Activated CD4-positive, alpha-beta T cell treated with anti-CD3 and anti-CD28 coated beads for 4 hours (primary cell): Measurements from ENCODE around the gene ZNF211.

Source experiments
- DNase-seq, 2 donors: peaks; one replicate each; pipeline ENCODE4 v3.0.0-alpha.2; 2020

The ZNF211 gene

DNA sequence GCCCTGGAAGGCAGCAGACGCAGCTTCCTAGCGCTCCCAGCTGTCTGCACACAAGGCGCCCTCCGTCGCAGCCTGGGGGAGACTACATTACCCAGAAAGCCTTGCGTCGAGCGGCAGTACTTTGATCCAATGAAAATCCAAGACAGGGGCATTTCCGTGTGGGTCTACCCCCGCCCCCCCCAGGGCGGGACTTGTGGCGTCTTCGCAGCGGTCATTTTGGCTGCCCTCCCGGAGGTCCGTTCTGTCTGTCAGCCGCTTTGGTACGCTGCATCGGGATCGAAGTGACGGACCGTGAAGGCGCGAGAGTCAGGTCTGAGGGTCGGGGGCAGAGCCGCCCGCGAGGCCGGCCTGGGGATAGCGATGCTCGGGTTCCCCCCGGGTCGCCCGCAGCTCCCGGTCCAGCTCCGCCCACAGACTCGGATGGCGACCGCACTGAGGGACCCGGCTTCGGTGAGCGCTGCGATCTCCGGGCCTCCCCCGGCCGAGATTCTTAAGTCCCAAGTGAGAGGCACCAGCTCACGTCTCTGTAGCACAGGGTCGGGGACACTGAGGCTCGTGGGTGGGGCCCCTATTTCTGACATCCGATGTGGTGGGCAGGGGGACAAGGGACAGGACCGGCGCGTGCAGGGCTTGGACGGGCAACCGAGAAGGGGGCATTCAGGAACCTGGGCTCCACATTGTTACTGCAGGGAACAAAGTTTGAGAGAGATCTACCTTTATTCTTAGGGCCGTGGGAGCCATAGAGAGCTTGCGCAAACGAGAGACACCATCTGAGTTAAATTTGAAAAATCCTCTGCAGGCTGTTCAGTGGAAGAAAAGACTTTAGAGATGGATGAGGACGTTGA lies at the start of gene ZNF211:
TSS of gene ZNF211 (plus strand) at position 182 of the 845 bp plus-strand sequence. CDS start at position 361, 179 bp downstream.
- DNase-seq = peak; percentile 80 to 87

DNA sequence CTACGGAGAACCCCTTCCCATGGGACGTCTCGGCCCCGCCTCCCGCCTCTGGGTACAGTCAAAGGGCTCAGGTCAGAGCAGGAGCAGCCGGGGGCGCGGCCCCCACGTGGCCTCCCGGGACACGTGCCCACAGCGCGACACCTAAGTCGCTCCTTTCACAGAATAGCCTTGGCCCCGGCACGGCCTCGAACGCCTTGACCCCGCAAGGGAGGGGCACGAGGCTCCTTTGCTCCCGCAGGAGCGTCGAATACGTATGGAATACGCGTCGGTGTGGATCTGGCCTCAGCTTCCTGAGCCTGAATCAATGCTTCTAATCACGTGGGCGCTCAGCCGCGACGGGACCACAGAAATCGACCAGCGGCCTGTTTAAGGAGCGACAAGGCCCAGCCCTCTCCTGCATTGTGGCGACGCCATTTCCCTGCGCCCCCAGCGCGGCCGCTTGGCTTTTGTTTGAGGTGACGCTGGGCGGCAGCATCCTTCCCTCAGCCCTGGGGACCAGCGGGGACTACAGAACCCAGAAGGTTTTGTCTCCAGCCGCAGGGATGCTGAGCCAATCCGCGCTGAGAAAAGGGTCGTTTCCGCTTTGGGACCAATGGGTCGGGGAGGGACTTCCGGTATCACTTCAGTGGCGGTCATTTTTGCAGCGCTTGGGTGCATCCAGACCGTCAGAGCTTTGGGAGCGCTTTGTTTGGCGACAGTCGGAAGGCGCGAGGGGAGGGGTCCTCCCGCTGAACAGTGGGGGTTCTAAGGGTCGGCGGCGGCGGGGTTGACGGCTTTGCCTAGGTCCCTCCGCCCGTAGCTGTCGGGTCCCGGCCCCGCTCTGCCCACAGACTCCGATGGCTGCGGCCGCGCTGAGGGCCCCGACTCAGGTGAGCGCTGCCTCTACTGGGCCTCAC lies 49.2 kb upstream of the ZNF211 start, which contains the start of gene ZIK1:
TSS of gene ZIK1 (plus strand) at position 625 of the 896 bp plus-strand sequence. CDS start at position 837, 212 bp downstream.
- DNase-seq = peak; percentile 83 to 85

DNA sequence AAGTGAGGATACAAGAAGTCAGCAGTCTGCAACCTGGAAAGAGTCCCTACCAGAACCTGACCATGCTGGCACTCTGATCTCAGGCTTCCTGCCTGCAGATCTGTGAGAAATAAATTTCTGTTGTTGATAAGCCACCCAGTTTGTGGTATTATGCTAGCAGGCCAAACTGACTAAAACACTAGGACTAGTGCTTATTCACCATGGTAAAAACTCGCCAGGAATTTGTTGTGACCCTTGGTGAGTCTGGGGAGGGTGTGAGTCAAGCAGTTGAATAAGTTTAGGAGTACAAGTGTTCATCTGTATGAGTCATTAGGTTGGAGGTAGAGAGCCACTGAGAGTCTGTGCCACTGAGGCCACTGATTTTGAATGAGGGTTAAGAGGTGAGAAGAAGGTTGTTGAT lies 45.4 kb upstream of the ZNF211 start:
- DNase-seq = no peak

DNA sequence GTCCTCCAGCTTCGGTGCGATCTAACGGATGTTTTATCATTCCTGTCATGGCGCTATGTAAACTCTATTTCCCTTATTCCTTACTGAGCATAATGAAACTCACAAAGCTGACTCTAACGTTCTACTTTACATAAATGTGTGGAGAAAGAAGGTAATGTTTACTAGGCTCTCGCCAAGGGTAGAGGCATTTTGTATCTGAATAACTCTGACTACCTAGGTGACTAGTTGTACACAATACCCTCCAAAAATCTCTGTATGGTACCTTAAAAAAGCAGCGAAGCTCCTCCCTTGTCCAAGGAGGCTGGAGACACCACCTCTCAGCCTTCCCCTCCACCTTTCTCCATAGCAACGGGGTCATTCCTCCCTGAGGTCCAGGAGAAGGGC lies 33.6 kb upstream of the ZNF211 start:
- DNase-seq = no peak

DNA sequence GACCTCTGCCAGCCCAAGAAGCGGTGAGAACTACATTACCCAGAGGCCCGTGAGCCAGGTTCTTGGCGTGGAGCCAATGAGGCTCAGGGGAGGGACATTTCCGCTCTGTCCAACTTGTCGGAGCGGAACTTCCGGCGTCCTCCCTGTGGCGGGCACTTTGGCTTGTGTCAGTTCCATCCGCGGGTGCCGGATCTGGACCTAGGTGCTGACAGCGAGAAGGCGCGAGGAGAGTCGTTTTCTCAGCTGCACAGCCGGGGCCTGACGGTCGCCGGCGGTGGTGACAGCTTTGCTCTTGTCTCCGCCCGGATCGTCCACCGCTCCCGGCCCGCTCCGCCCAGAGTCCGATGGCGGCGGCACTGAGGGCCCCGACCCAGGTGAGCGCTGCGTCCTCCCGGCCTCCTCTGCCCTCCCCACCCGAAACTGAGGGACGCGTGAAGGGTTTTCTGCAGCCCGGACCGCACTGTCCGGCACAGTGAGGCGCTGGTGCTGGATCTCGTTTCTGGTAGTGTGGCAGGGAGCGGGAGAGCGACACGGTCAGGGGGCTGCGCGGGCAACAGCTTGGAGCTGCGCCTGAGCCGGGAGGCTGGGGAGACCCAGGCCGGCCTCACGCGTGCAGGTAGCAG lies 33.1 kb upstream of the ZNF211 start, which contains the start of gene ZNF530:
TSS of gene ZNF530 (plus strand) at position 125 of the 623 bp plus-strand sequence. CDS start 4,461 bp downstream, outside the sequence.
- peak; percentile 82 to 83 for DNase-seq

DNA sequence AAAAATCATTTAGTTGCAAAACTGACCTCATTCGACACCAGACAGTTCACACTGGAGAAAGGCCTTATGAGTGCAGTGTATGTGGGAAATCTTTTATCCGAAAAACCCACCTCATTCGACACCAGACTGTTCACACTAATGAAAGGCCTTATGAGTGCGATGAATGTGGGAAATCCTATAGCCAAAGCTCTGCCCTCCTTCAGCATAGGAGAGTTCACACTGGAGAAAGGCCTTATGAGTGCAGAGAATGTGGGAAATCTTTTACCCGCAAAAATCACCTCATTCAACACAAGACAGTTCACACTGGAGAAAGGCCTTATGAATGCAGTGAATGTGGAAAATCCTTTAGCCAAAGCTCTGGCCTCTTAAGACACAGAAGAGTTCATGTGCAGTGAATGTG lies 26.0 kb upstream of the ZNF211 start:
- no peak for DNase-seq

DNA sequence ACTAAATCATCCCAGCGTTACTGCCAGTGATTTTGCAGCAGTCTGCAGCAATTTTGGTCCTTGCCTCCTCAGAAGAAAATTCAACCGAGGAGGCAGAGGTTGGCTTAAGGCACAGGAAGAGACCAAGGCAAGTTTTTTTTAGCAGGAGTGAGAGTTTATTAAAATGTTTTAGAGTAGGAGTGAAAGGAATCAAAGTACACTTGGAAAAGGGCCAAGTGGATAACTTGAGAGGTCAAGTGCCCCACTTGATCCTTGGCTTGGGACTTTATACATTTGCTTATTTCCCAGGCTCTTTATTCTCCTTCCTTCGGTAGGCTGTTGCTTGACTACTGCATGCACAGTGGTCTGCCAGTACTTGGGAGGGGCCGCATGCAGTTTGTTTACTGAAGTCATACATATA lies 21.9 kb upstream of the ZNF211 start:
- no peak for DNase-seq

DNA sequence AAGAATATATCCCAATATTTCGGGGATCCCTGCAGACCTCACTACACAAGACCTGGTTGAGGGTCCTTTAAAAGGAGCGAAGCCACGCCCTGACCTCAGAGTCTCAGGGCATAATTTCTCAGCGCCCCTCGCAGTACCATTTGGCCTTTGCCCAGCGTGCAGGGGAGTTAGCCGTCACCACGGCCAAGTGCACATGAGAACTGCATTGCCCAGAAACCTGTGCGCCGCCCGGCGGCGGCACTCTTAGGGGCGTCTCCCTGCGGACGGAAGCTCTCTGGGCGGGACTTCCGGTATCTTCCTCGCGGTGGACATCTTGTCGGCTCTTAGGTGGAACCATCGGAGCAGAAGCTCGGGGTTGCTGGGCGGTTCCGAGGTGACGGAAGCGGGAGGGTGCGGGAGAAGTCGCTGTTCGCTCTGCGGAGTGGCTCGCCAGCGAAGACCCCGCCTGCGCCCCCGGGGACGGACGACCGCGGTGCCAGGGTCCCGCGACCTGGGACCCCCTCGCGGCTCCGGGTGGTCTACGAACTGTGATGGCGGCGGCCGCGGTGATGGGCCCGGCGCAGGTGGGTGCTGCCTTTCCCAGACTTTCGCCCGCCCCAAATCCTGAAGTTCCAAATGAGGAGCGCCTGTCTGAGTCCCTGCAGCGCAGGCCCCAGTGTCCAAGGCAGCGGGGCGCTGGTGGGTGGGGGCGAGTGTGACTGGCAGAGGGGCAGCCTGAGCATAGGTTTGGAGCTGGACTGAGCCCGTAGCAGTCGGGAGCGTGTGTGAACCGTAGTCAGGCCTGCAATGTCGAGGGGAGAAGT lies 18.8 kb upstream of the ZNF211 start, which contains the start of gene ZNF134:
TSS of gene ZNF134 (plus strand) at position 302 of the 803 bp plus-strand sequence. CDS start 5,227 bp downstream, outside the sequence.
- peak; percentile 87 to 88 for DNase-seq

DNA sequence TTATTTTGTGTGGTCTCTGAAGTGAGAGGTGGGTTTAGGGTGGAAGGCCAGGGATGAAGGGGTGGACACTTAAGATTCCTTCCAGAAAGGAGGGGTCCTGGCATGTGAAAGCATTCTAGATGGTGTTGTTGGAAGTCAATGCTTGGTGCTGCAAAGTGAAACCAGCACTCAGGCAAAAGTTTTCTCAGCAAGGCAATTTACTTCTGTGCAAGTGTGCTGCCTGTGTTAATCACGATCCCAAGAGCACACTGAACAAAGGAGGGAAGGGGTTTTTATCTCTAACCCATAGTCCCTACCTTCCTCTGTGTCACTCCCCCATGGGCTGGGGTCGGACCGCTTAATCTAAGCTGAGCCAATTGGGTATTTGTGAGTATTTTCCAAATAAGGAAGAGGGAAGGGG lies 17.6 kb upstream of the ZNF211 start:
- no peak for DNase-seq

DNA sequence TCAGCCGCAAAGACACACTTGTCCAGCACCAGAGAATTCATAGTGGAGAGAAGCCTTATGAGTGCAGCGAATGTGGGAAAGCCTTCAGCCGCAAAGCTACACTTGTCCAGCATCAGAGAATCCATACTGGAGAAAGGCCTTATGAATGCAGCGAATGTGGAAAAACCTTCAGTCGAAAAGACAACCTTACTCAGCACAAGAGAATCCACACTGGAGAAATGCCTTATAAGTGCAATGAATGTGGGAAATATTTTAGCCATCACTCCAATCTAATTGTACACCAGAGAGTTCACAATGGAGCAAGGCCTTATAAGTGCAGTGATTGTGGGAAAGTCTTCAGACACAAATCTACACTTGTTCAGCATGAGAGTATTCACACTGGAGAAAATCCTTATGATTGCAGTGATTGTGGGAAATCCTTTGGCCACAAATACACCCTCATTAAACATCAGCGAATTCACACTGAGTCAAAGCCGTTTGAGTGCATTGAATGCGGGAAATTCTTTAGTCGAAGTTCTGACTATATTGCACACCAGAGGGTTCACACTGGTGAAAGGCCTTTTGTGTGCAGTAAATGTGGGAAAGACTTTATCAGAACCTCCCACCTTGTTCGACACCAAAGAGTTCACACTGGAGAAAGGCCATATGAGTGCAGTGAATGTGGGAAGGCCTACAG lies 12.2 kb upstream of the ZNF211 start:
- DNase-seq = no peak

DNA sequence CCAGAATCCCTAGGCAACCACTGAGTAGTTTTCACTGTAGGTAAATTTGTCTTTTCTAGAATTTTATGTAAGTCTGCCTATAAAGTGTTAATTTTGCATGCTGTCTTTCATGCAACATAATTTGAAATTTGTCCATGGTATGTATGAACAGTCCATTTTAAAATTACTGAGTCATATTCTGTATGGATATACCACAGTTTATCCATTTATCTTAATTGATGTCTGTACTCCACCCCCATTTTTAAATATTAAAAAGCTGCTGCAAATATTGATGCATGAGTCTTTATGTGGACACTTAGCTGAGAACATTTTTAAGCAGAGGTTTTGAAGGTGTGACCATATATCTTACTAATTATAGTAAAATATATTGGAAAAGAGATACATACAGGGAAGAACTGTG lies 9.9 kb upstream of the ZNF211 start:
- no peak for DNase-seq

DNA sequence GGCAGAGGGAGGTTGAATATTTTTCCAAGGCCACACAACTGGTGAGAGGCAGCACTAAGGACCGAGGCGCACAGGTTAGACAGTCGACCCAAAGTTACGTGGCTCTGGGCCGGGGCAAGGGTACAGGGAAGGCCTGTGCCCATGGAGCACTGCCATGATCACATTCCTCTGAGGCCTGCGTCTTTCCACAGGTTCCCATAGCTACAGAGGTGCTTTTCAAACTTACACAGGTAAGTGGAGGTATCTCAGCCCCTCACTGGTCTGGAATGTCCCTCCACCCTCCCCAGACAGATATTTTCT lies 814 bp downstream of the ZNF211 start:
- DNase-seq = no peak

DNA sequence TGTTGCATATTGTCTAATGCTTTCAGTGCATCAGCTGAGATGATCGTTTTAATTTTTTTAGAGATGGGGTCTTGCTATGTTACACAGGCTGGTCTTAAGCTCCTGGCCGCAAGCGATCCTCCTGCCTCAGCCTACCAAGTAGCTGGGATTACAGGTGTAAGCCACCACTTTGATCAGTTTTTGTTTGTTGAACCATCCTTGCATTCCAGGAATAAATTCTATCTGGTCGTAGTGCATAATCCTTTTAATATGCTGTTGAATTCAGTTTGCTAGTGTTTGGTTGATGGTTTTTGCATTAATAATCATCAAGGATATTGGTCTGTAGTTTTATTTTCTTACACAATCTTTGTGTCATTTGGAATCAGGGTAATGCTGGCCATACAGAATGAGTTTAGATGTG lies 4.4 kb downstream of the ZNF211 start:
- DNase-seq = no peak

DNA sequence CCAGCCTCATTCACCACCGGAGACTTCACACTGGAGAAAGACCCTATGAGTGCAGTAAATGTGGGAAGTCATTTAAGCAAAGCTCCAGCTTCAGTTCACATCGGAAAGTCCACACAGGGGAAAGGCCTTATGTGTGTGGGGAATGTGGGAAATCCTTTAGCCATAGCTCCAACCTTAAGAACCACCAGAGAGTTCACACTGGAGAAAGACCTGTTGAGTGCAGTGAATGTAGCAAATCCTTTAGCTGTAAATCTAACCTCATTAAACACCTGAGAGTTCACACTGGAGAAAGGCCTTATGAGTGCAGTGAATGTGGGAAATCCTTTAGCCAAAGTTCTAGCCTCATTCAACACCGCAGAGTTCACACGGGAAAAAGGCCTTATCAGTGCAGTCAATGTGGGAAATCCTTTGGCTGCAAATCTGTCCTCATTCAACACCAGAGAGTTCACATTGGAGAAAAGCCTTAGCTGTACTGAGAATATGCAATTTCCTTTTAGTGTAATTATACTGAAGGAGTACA lies 8.8 kb downstream of the ZNF211 start:
- DNase-seq = no peak

DNA sequence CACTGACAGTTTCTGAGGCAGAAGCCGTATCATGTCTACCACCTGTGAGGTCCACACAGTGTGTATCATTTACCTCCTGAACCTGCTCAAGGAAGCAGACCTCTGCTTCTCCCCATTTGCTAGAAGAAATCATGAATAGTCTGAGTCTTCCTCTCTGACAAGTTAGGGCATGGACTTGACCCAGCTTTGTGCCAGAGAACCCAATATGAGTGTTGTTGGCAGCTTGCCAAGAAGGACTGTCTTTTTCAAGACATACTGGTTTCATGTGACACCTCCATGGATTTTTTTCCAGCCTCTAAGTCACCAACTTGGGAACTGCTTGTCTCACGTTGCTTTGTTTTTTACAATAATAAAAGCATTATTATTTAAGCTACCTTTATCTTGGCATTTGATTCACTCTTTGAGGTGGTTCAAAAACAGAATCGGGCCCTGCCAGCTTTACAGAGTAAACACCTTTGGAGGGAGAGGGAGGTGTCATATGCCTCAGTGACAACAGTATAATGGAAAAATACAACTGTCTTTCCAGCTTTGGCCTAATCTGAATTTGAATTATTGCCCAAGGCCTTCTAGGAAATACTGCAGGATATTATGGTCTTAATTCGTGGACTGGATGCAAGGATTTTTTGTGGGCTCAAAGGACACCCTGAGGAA lies 9.6 kb downstream of the ZNF211 start:
- DNase-seq = no peak

DNA sequence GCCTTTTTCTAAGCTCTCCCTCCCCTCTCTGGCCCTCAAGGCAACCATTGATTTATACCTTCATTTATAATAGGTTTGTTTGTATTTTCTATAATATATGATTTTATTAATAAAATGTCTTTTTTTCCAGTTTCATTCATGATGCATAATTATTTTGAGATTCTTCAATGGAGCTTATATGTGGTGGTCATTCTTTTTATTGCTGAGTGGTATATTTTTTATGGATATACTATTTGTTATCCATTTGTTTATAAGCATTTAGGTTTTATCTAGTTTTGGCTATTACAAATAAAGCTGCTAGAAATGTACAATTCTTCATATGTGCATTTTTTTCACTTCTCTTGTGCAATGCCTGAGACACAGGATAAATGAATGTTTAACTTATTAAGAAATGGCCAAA lies 10.8 kb downstream of the ZNF211 start:
- no peak for DNase-seq

DNA sequence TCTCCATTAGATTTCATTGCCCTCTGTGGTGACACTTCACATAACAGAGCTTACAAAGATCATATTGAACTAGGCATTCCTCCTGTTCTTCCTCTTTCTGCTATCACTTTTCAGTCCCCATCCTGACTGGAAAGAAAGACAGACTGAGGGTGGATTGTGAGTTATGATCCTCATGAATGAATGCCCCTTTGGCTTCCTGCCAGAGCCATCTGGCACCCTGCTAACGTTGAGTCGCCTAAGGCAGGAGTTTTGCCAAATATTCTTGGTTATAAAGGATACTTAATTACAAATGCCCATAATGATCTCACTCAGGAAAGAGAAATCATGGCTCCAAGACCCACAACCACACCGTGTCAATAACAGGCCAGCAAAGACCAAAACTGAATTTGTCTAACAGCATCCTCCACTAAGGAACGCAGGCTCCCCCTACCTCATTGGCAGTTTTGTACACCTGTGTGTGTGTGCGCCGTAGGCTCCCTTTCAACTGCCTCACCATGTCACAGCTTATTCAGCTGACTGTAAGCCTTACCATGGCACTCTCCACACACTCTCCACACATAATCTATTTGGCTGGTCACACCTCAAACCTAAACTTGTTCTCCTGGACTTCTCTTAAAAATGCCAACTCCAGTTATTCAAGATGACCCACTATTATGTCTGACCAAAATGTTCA lies 15.5 kb downstream of the ZNF211 start:
- no peak for DNase-seq

DNA sequence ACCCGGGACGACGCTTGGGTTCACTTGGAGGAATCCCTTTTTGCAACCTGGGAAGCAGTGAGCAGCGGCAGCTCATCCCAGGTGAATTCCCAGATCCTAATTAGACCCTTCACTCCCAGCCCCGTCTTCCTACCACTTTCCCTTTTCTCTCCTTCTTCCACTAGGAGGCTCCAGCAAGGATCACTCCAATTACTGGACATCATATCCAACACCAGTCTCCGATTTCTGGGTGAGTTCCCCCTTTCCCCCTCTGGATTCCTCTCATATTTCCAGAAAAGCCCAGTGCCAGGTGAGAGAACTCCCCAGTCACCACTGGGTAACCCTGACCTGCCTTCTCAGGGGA lies 18.7 kb downstream of the ZNF211 start:
- DNase-seq = no peak

DNA sequence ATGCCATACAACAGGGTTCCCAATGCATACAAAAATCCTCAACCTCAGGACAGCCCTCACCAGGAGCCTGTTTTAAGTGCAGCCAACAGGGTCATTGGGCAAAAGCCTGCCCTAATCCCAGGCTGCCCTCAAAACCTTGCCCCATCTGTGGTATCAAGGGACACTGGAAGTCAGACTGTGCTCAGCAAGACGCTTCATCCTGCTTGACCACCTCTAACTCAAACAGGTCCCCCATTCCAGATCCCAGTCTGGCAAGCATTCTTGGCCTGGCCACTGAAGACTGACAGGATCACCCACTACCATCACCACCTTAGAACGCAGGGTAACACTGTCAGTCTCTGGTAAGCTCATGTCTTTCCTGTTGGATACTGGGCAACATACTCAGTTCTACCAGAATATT lies 20.7 kb downstream of the ZNF211 start:
- no peak for DNase-seq

DNA sequence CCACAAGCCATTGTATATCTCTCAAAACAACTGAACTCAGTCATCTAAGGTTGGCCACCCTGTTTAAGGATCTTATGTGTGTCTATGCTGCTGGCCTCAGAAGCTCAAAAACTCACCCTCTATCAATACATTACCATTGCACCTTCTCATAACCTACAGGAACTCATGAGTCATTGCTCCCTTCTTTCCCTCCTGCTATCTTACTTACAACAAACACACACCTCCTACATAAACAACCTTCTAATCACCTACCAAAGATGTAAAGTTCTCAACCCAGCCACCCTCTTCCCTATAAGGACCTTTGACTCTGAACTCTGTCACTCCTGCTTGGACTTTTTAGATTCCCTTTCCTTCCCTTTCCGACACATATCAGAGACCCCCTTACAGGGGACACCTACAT lies 22.5 kb downstream of the ZNF211 start:
- no peak for DNase-seq

DNA sequence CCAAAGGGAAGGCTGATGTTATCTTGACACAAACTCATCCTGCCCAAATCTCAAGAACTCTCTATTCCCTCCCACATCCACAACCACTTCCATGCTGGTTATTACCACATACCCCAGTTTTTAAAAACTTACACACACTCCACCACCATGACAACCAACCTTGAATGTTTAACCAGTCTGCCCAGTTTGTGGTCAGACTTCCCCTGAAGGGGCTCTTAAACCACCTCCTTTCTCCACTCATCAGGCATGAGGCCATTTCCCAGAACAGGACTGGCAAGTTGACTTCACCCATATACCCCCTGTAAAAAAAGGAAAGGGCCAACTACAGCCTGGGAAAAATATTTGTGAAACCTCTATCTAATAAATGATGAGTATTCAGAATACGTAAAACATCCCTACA lies 23.4 kb downstream of the ZNF211 start:
- no peak for DNase-seq
